GM19467 (cell line): ENCODE results near the gene ERC2.

Source experiments
- ATAC-seq: cut with Tn5 transposase; IDR thresholded peaks from one replicate; pipeline ENCODE4 v1.9.1; 2021; ENCODE audit warnings: mild to moderate bottlenecking, moderate library complexity; ENCODE audit not compliant: unreplicated experiment

Gene ERC2

GRCh38 chr3:55774856-55775255 lies 693.4 kb downstream of the ERC2 start:
- ATAC-seq, result no peak

DNA sequence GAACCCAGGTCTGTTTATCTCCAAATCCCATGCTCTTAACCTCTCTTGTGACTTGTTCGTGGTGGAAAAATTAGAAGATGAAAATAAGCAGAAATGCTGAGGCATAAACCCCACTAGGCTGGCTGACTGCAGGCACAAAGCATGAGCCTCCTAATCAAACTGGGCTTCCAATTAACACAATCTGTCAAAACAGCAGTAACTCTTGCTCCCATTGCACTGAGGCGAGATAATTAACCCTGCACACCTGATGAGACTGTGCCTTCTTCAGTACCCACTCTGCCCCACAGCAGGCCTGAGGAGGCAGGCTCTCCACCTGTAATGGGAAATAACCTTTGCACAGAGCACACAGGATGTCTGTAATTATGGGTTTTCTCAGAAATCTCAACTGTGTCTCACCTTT lies 696.8 kb downstream of the ERC2 start:
- ATAC-seq, result no peak

GRCh38 chr3:55770077-55770476 lies 698.2 kb downstream of the ERC2 start:
- no peak for ATAC-seq

DNA sequence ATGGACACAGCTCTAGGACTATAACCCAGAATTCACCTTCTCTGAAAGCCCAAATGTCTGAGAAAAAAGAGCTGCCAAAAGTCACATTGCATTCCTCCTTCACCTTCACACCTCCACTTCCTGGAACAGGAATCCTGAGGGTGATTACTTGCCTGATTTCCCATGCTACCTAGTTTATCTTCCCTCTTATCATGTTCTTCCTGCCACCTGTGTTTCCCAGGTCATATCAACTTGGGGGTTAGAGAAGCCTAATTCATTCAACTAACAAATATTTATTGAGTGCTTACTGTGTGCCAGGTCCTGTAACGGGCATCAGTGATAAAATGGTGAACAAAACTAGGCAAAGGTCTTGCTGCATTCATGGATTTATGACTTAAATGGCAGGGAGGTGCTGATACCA lies 701.5 kb downstream of the ERC2 start:
- no peak for ATAC-seq

DNA sequence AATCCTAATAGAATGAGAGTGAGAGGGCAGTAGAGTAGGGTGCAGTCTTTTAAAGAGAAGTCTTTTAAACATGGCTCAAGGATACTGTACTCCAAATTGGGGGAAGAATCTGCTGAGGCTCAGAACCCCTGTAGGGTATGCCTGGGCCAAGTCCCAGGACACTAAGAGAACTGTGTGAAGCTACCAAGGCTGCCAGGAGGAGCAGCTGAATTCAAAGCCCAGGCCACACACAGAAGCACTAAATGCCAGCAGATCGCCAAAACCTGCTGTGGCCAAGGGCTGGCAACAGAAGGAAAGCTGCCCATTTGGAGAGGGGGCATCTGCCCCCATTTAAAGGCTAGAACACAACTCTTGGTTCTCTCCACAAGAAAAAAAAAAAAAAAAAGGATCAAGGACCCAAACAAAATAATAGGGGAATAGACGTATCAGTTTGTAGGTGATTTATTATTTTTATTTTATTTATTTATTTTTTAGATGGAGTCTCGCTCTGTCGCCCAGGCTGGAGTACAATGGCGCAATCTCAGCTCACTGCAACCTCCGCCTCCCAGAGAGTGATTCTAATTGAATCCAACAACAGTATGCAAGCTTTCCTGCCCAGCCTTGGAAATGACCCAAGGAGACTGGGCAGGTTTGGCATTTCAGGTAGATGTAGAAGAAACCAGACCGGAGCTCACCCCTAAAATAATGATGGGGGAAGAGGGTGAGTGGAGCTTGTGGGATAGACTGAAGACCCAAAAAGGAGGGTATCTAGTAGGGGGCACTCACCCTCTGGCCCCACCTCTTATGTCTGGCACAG lies 702.2 kb downstream of the ERC2 start:
- ATAC-seq, result no peak

DNA sequence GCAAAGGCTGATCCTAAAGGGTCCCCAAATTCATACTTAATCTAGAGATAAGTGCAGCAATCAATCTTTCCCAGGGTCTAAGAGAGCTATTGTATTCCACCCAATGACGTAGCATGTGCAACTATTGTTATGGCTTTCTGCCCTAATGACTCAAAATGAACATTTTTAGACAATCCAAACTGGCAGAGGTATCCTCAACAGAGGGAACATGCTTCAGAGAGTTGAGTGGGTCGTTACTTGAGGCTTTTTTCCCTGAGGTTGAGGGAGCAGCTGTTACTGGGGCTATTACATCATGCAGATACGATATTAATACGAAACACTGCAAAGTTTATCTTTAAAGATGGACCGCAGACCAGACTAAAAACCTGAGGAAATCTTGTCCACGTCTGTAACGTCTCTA lies 702.9 kb downstream of the ERC2 start:
- ATAC-seq, result no peak

GRCh38 chr3:55756976-55757375 lies 711.3 kb downstream of the ERC2 start:
- no peak for ATAC-seq

DNA sequence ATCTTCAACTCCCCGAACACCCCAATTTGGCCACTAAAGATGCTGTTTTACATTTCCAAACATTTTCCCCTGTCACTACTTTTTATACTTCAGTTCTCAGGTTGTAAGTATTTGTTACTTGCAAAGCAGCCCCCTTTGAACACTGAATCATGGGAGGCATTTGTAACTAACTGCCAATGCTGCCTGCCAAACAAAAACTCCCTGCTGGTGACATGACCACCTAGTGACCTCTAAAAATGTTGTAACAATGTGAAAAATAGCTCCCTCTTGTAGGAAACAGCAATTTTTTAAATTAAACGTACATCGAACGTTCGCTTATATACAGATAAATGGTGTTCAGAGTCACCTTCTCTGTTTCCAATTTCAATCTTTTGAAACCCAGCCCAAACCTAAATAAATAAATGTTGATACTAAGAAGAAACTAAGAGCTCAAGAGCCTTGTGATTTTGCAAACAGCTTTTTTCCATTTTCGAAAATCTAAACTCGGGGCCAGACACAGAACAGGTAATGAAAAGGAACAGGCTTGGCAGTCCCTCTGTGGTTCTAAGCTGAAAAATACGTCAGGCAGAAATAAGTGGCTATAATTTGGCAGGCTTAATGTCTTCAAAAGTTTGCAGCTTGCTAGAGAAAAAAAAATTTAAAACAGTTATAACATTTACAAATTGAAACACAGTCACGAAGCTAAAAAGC lies 712.6 kb downstream of the ERC2 start:
- ATAC-seq, result no peak

- no peak for ATAC-seq
Observed at GRCh38 chr3:55752911-55753310, 715.4 kb downstream of the ERC2 start.

DNA sequence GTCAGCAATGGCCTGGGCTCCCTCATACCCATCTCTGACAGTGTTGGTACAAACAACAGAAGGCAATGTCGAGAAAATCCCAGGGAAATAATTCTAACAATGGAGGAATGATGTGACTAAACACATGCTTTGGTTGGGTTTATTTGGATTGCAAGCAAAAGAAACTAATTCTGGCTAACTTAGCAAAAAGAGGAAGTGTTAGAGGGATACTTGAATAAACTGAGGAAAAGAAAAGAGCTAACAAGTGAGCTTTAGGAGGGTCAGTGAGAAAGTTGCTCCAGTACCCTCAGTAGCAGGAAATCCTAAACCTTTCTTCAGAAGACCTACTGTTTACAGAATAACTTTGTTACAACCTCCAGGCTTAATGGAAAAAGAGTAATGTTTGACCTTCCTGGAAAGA lies 716.5 kb downstream of the ERC2 start:
- ATAC-seq, result no peak

- no peak for ATAC-seq
Observed at GRCh38 chr3:55750525-55750924, 717.7 kb downstream of the ERC2 start.

GRCh38 chr3:55749036-55749435 lies 719.2 kb downstream of the ERC2 start:
- no peak for ATAC-seq

- no peak for ATAC-seq
Observed at GRCh38 chr3:55746808-55747413, 721.4 kb downstream of the ERC2 start.

DNA sequence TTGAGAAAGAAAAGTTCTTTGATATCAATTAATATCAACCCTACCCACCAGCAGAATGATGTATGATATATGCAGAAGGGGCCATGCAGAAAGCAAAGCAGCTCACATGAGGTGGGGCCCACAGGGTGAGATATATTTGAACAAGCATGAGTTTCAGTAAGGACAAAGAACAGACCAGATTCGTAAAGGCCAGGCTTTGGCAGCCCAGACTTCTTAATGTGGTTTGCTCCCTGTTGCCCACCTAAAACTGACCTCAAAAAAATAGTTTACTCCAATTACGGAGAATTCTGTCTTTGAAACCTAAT lies 725.5 kb downstream of the ERC2 start:
- no peak for ATAC-seq

DNA sequence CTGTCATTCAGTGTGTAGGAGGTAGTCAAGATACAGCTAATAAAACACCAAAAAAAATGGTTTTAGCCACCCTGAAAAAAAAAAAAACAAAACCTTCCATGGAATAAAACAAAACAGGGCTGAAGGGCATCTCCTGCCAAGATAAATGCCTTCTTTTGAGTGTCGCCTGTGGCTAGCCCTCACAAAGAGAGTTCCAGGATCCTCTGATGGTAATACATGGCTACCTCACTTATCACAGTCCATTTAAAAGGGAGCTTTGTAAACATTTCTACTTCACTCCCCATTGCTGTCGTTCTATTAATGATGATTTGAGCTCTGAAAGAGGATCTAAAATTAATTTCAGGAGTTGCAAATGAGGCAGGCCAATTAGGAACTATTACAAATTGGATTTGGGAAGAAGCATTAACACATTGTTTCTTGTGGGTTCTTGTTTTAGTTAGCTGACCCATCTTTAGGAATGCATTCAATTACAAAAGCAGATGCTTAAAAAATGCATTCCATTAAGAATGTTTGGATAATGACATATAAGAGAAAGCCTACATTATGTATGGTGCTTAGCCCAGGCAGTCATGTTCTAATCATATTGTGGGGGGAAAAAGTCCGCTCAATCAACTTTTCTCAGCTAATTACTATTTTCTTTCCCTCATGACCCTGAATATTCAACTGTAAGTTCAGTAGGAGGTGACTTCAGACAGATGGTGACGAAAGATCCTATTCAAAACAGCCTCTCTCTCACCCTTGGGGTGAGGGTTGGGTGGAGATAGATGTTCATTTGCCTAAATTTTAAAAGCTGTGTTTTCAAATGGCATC lies 726.0 kb downstream of the ERC2 start:
- ATAC-seq, result no peak

DNA sequence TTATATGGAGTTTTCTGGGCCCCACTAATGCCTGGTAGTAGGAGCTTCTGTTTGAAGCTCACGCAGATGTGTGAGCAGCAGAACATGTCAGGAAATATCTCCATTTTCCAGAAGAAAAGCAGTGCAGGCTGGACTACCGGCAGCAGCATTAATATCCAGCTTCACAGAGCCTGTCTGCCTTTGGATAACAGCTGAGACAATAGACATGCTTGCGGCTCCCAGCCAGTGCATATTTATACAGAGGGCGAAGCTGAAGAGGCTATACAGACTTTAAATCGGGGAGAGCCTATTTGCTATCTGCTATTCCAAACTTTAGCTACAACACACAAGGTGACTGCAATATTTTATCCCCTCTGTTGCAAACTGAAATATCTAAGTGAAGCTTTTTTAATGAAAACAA lies 731.1 kb downstream of the ERC2 start:
- no peak for ATAC-seq

DNA sequence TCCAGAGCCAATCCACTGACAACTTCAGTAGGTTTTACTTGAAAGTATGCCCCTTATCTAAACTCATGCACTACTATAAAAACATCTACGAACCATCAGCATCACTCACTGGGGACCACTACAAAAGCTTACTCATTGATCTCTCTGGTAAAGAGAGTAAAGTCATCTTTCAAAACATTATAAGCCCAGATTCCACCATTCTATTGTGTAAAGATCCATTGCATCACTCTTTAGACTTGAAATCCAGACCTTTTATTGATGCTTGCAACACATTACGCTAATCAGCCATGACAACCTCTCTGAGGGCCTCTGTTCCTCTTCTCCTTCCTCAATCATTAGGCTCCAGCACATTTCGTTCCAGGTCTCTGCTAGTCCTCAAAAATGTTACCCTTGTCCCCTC lies 732.3 kb downstream of the ERC2 start:
- no peak for ATAC-seq

GRCh38 chr3:55731741-55732140 lies 736.5 kb downstream of the ERC2 start:
- ATAC-seq, result no peak

DNA sequence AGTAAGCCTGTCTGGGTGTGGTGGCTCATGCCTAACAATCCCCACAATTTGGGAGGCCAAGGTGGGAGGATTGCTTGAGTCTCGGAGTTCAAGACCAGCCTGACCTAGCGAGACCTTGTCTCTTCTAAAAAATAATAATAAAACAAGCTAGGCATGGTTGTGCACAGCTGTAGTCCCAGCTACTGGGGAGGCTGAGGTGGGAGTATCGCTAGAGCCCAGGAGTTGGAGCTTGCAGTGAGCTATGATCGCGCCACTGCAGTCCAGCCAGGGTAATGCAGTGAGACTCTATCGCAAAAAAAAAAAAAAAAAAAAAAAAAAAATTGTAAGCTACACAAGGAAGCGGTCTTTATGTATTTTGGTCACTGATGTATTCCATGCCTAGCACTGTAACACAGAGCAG lies 738.7 kb downstream of the ERC2 start:
- no peak for ATAC-seq

GRCh38 chr3:55728461-55729100 lies 739.7 kb downstream of the ERC2 start:
- no peak for ATAC-seq

- ATAC-seq, result no peak
Observed at GRCh38 chr3:55726501-55726775, 741.8 kb downstream of the ERC2 start.
